Measurements from ENCODE around the gene GNA14.
"Not testable (repeated sequence)": the region's sequence is repeated elsewhere in the genome, so short reads cannot be mapped to it uniquely, and the experiment has no call there.

The GNA14 gene

DNA sequence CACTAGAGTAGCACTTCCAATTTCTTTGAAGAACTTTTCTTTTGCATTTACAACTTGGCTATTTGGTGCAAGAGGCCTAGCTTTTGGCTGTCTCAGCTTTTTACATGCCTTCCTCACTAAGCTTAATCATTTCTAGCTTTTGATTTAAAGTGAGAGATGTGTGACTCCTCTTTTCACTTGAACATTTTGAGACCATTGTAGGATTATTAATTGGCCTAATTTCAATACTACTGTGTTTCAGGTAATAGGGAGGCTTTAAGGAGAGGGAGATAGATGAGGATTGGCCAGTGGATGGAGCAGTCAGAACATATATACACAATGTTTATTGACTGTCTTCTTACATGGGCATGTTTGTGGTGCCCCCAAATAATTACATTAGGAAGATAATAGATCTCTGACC is 161.7 kb downstream of the GNA14 start:
- no peak for DNase-seq

DNA sequence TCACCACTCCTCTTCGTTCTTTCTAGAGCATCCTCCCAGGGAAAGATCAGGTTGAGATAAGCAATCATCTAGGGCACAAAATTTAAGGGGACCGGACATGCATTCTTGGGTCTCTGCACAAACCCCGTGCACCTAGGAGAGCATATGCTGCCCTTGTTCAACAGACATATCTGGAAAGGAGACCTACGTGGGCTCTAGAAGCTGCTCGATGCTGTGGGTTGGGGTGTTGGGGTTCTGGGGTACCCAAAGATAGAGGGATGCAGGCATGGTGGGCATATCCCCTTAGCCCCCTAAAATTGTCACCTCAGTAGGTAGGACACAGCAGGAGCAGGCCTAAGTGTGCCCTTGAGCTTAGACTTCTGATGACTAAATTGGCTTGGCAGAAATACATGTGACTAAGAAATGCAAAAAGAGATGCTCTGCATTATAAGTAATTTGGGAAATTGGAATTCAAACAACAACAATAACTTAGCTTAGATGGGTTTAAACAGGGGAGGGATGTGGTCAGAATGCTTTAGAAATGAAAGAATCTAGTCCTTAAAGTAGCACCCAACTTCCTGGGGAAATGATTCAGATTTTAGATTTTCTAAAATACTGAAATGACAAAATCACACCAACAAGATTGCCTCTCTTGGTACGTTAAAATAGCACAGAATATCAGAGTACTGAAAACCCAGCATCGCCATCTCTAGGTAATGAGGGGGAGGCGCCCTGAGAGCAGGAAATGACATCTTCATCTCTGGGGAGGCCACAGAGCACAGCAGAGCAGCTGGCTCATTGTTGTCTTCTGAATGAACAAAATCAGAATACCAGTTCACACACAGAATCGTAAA is 172.3 kb downstream of the GNA14 start:
- peak; percentile 9 for DNase-seq

DNA sequence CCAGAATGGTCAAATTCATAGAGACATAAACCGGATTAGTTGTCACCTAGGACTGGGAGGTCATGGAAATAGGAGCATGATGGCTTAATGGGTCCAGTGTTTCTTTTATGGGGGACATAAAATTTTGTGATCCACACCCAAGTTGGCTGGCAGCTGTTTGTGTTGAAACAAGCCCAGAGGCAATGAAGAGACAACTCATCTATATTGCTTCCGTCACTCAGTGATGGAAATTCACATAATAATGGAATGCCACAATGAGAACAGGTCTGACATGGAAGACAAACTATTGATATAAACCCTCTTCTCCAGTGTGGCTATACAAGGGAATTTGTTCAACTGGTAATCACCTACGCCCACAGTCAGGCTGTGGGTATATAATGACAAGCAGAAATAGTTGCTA is 173.2 kb downstream of the GNA14 start:
- no peak for DNase-seq

- DNase-seq = no peak
Measured at GRCh38 chr9:77472646-77473045, 175.5 kb downstream of the GNA14 start.

- no peak for DNase-seq
Measured at GRCh38 chr9:77471572-77471971, 176.6 kb downstream of the GNA14 start.

GRCh38 chr9:77469515-77470231 is 178.4 kb downstream of the GNA14 start:
- DNase-seq = no peak

GRCh38 chr9:77464661-77465060 is 183.5 kb downstream of the GNA14 start:
- DNase-seq = no peak

DNA sequence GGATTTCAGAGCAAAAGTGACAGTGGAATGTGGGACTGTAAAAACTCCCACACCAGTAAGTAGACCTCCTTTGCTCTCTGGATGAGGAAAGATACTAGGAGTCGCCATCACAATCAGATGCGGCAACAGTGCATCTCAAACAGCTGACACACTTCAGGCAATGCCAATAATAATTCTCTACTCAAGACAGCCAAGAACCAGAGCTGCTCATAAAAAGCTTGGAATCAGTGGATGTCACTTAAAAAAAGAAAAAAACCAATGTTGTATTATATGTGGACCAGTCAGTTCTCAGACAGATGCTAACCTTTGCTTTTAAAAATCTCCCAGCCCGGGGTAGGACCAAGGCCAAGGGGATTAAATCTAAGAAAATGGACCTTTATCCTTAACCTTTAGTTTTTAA is 185.0 kb downstream of the GNA14 start:
- no peak for DNase-seq

DNA sequence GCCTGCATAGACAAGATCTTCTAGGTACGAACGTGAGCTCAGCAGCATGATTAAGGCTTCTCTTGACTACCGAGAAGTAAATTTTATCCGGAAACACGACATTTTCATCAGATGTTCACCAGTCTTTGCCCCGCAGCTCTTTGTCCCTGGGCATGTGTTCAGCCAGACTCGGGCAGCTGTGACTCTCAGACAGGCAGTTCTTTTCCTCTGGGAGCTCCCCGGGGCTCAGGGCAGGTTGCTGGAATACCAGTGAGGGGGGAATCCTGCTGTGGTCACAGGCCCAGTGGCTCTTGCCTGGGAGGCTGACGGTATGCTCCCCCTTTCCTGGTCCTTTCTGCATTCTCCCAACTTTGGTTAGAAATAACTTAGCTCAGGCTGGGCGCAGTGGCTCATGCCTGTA is 186.1 kb downstream of the GNA14 start:
- DNase-seq = no peak

DNA sequence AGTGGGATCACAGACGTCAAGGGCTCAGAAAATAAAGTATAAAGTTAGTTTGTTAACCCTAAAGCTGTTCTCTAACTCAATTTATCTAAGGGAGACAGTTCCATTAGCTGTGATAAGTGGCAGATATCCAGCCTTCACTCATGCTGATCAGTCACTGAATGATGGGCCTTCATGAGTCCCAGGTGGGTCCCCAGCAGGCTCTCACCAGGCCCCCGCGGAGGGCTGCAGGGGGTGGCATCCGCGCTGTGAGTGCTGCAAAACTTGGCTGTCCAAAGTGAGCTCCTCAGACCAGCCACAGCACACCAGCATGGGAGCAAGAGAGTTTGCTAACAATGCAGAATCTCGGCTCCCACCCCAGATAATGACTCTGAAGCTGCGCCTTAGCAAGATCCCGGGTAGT is 187.2 kb downstream of the GNA14 start:
- DNase-seq = no peak

- DNase-seq = peak; percentile 56
Measured at GRCh38 chr9:77457916-77458592, 190.1 kb downstream of the GNA14 start.

- peak; percentile 76 for DNase-seq
Measured at GRCh38 chr9:77456829-77457437, 191.2 kb downstream of the GNA14 start.

DNA sequence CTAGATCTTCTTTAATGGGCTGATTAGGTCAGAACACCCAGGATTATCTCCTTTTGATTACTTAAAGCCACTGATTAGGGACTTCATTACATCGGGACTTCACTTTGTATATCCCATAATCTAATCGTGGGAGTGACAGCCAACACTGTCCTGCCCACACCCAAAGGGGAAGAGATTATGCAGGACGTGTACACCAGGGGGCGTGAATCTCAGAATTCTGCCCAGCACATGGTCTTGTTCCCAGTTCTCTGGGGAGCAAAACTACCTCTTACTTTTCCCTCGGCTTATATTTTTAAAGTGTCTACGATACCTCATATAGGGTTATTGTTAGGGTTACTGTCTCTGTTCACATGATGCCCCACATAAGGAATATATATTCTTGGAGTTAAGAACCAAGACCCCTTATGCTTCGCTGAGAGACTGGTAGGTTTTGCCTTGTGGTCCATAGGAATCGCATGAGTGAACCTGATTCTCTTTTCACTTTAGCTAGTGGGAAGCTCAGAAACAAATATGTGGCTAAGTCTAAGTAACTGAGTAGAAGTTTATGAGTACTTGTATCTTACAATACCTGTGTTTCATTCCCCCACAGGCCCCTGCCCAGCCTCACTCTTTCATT is 192.7 kb downstream of the GNA14 start:
- peak; percentile 13 for DNase-seq

DNA sequence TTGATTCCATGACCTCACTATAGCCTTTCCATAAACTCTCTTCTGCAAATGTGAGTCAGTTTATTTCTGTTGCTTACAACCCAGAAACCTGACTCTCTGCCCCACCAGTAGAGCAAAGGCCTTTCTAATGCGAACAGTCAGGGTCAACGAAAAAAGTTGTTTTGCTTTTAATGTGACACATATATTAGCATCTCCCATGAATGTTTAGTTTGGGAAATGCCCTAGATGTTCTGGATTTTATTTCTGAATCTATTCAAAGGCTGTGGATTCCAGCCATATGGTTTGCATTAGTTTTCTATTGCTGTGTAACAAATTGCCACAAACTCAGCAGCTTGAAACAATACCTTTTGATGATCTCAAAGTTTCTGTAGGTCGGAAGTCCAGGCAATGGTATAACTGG is 193.5 kb downstream of the GNA14 start:
- no peak for DNase-seq

DNA sequence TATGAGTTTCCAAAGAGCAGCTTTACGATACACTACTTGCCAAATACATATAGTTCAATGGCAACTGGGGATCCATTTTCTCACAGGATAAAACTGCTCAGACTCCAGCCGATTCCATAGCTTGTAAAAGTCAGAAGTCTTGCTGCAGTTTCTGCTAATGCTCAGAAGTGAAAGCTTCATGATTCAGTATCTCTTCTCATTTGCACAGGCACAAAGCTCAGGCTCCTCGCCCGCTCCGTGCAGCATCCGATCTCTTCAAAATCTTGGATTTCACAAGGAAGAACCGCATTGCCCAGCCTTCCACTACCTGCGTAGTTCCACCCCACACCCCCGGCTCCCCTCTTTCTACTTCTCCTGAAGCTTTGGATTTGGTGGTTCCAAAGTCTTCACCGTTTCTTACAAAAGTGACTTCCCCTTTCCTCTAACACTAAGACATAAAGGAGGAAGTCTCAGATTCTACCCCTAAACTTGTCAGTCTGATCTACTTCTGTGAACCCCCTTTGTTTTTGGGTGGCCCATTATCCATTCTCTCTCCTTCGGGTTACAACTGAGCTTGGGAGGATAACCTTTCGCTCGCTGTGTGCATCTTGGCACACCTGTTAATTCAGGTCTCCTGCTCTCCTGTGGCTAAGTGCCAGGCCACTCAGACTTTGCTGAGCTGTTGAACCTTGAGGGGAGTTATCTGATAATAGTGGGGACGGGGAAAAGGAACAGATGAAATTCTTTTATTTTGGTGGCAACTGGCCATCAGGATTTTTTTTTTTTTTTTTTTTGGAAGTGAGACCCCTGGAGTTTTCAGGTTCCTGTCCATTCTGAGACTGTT is 194.1 kb downstream of the GNA14 start:
- DNase-seq = no peak

GRCh38 chr9:77451507-77451906 is 196.6 kb downstream of the GNA14 start:
- DNase-seq = no peak

GRCh38 chr9:77450085-77450475 is 198.0 kb downstream of the GNA14 start:
- DNase-seq = no peak

- DNase-seq = no peak
Measured at GRCh38 chr9:77449240-77450084, 198.7 kb downstream of the GNA14 start.

- no peak for DNase-seq
Measured at GRCh38 chr9:77447646-77448045, 200.5 kb downstream of the GNA14 start.

DNA sequence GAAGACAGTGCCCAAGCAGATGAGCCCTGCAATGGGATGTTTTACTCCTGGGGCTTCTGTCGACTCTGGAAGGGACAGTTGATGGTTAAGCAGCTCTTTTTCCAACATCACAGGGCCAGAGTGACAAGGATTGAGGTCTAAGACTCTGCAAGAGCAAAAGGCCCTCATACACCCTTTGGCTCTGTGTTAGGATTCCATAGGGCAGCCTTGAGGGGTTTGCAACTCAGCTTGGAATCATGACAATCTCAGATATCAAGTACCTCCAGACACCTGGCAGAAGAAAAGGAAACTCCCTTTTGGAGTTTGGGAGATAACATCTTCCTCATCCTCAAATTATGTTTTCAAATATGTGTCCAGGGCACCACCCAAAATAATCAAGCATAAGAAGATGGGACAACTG is 205.7 kb downstream of the GNA14 start:
- DNase-seq = no peak

- DNase-seq = not testable (repeated sequence)
Measured at GRCh38 chr9:77441124-77441523, 207.0 kb downstream of the GNA14 start.
